ENCODE results near the gene CCDC187.

DNA sequence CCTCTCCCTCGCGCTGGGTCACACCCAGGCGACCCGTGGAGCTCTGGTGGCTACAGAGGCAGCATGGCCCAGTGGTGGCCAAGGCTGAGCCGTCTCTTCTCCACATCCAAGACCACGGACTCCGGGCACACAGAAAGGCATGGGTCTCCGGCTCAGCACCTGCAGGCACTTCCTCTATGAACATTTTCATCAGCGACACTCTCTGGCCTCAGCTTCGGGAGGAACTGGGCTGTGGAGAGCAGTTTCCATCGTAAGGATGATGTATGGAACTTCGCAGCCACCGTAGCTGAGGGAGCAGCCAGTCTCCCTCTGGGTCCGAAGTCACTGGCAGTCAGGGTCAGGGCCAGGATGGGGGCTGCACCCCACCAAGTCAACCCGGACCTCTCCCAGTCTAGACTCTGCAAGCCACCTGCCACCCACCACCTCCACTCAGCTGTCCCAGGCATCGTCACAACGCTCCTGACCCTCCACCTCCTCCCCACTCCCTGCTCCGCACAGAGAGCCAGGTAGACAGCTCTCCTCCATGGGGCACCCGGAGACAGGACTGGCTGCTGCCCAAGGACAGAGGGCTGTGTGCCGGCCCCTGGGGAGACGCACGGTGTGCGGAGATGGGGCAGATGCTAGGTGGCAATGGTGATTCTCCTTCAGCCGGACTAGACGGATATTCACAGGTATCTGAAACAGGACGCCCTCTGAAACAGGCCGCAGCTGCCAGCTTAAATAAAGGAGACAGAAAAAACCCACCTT is 68.0 kb downstream of the CCDC187 start:
- TF ChIP-seq, protein P1, sequence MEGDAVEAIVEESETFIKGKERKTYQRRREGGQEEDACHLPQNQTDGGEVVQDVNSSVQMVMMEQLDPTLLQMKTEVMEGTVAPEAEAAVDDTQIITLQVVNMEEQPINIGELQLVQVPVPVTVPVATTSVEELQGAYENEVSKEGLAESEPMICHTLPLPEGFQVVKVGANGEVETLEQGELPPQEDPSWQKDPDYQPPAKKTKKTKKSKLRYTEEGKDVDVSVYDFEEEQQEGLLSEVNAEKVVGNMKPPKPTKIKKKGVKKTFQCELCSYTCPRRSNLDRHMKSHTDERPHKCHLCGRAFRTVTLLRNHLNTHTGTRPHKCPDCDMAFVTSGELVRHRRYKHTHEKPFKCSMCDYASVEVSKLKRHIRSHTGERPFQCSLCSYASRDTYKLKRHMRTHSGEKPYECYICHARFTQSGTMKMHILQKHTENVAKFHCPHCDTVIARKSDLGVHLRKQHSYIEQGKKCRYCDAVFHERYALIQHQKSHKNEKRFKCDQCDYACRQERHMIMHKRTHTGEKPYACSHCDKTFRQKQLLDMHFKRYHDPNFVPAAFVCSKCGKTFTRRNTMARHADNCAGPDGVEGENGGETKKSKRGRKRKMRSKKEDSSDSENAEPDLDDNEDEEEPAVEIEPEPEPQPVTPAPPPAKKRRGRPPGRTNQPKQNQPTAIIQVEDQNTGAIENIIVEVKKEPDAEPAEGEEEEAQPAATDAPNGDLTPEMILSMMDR (IDR thresholded peaks at IDR 0.05), result no peak
- TF ChIP-seq POLR2A (IDR thresholded peaks at IDR 0.05), result no peak
